ENCODE results near the gene GABBR2. TPM values are rescaled to one million over a fixed set of nuclear protein-coding genes. Genes with fewer than 3 reads are reported as not detected.

The GABBR2 gene
- total and polyA plus RNA-seq, 2 of the 8 experiments (the other 6 are each of a cell fraction or from before 2014, with no cell fraction given): 0.50 to 1.2 TPM

- Histone ChIP-seq H4K8ac (ENCODE audit: extremely low read depth, insufficient read depth, low read length) (no peak overlapping the region; the same call in 1 of the 2 replicates), H3K4ac (replicated peaks; ENCODE audit: insufficient read length, low read depth, low read length) (no peak overlapping the region), H4K5ac (ENCODE audit: insufficient read length, low read depth, low read length) (no peak overlapping the region), H3K4me2 (ENCODE audit: insufficient read depth in 1 of 2, low read depth in 2 of 2, low read length in 2 of 2) (no peak overlapping the region), H3K4me3 (ENCODE audit: extremely low read depth in 1 of 4, insufficient read depth in 2 of 4, low read depth in 3 of 4, low read length in 4 of 4) (no peak overlapping the region), H2BK5ac (ENCODE audit: low read depth, low read length) (no peak overlapping the region), H2BK120ac (replicated peaks; ENCODE audit: low read depth, low read length) (no peak overlapping the region), H2AK5ac (ENCODE audit: low read depth, low read length) (no peak overlapping the region), H3K27me3 (replicated peaks in 1 of 4; ENCODE audit: control insufficient read depth in 3 of 4, extremely low read depth in 1 of 4, insufficient read depth in 3 of 4, low read length in 3 of 4) (no peaks in the 10 kb centered on the region), H3K79me1 (ENCODE audit: low read depth, low read length) (no peaks in the 10 kb centered on the region), H4K91ac (replicated peaks; ENCODE audit: insufficient read length, low read length) (no peak overlapping the region), H4K20me1 (replicated peaks in 1 of 2; ENCODE audit: control insufficient read depth in 1 of 2, insufficient read depth in 2 of 2, low read length in 2 of 2) (no peaks in the 10 kb centered on the region), H3K36me3 (ENCODE audit: control insufficient read depth in 2 of 4, insufficient read depth in 4 of 4, low read length in 3 of 4) (no peaks in the 10 kb centered on the region), H3K14ac (ENCODE audit: insufficient read length) (no peak overlapping the region), H3K18ac (ENCODE audit: extremely low read depth, low read length) (no peak overlapping the region), H2AFZ (ENCODE audit: low read length) (no peak overlapping the region), H3K79me2 (ENCODE audit: control insufficient read depth in 1 of 2, insufficient read depth in 2 of 2, low read length in 2 of 2) (no peaks in the 10 kb centered on the region), H3K56ac (replicated peaks; ENCODE audit: insufficient read length, low read depth, low read length) (no peak overlapping the region), H2BK12ac (ENCODE audit: low read depth, low read length) (no peak overlapping the region), H3K9me3 (ENCODE audit: insufficient read depth in 2 of 2, low read depth in 1 of 2, low read length in 1 of 2) (no peaks in the 10 kb centered on the region), H3K23ac (ENCODE audit: insufficient read length) (no peak overlapping the region), H3K9ac (replicated peaks in 1 of 4; ENCODE audit: extremely low read depth in 1 of 4, low read depth in 3 of 4, low read length in 3 of 4) (no peak overlapping the region), H3K4me1 (replicated peaks in 1 of 4; ENCODE audit: control insufficient read depth in 3 of 4, insufficient read depth in 4 of 4, low read length in 3 of 4) (no peaks in the 10 kb centered on the region), H2BK15ac (ENCODE audit: low read length) (no peak overlapping the region), H3K27ac (ENCODE audit: low read depth, low read length) (no peak overlapping the region), H3K23me2 (ENCODE audit: low read depth, low read length) (no peaks in the 10 kb centered on the region), H2BK20ac (ENCODE audit: low read length) (no peak overlapping the region)
- no peak for FAIRE-seq
- DNase-seq (ENCODE audit: low read depth in 1 of 2, low spot score in 2 of 2): no peak
- ChIA-PET CTCF (ENCODE audit: partially characterized antibody) (interaction anchor here (0.8 to 2.8 kb wide), 3 partner anchors 17 to 168 kb away, joined by 3 to 10 read pairs (median 3); no protein-coding TSS in a partner anchor), POLR2A (ENCODE audit: partially characterized antibody) (no interaction called here)
- TF ChIP-seq MAFK (IDR thresholded peaks at IDR 0.05; ENCODE audit: low read depth, low read length): no peak
- WGBS, 2 experiments (ENCODE audit: extremely low coverage in 1 of 2, insufficient coverage in 1 of 2, insufficient read length in 1 of 2, insufficient replicate concordance in 2 of 2, low coverage in 1 of 2, low lambda C conversion rate in 2 of 2, missing lambda C conversion rate in 1 of 2): 86% methylated on average over 14 of the region's 18 CpGs; no CpG with 5 or more reads in 1 of the 2 experiments
Measured at GRCh38 chr9:98290411-98290810, 418.3 kb downstream of the GABBR2 start.

Measured in H1 (cell line).